Nephron progenitor cell (in vitro differentiated cells): ENCODE data around the gene ASPSCR1.
A peak's percentile ranks its signal among the peaks of the same experiment; 100 is the strongest.

ENCODE experiments used
- DNase-seq: peaks from one replicate; pipeline ENCODE4 v3.0.0; 2021
- H3K27ac Mint-ChIP-seq: 2 replicates; pipeline ENCODE4 v1.8.0; 2021; ENCODE audit warnings: mild to moderate bottlenecking, moderate library complexity, mixed read lengths
- H3K27me3 Mint-ChIP-seq: 2 replicates; pipeline ENCODE4 v1.8.0; 2021; ENCODE audit warnings: mild to moderate bottlenecking, low read depth, mixed read lengths; ENCODE audit not compliant: poor library complexity
- H3K36me3 Mint-ChIP-seq: 2 replicates; pipeline ENCODE4 v1.8.0; 2021; ENCODE audit warnings: low read depth, mixed read lengths
- H3K4me1 Mint-ChIP-seq: 2 replicates; pipeline ENCODE4 v1.8.0; 2021; ENCODE audit warnings: mixed read lengths
- H3K4me3 Mint-ChIP-seq: 2 replicates; pipeline ENCODE4 v1.8.0; 2021; ENCODE audit warnings: mild to moderate bottlenecking, moderate library complexity, mixed read lengths
- H3K9me3 Mint-ChIP-seq: 2 replicates; pipeline ENCODE4 v1.8.0; 2021; ENCODE audit warnings: mild to moderate bottlenecking, moderate library complexity, mixed read lengths
- CTCF ChIP-seq: fragments of 200-600 bp; sonication (generic); IDR thresholded peaks from 2 replicates; pipeline ENCODE4 v1.5.0; 2021; ENCODE audit warnings: antibody characterized with exemption

Gene ASPSCR1

GRCh38 chr17:82055023-82055964 lies 77.9 kb downstream of the ASPSCR1 start:
- Mint-ChIP-seq H3K4me3 (peak overlapping the region; percentile 25), H3K27ac (no peak overlapping the region), H3K36me3 (no peaks in the 10 kb centered on the region), H3K9me3 (no peaks in the 10 kb centered on the region), H3K4me1 (peaks cover 18% of the 10 kb centered on the region), H3K27me3 (no peaks in the 10 kb centered on the region)
- no peak for DNase-seq
- TF ChIP-seq CTCF, result no peak

GRCh38 chr17:82055965-82056728 lies 78.7 kb downstream of the ASPSCR1 start:
- DNase-seq, result no peak
- no peak for TF ChIP-seq CTCF
- no peak overlapping the region for H3K4me3 Mint-ChIP-seq
- no peak overlapping the region for H3K27ac Mint-ChIP-seq
- no peaks in the 10 kb centered on the region for H3K9me3 Mint-ChIP-seq
- no peaks in the 10 kb centered on the region for H3K36me3 Mint-ChIP-seq
- H3K4me1 Mint-ChIP-seq, result peaks cover 12% of the 10 kb centered on the region
- H3K27me3 Mint-ChIP-seq, result no peaks in the 10 kb centered on the region

- no peak overlapping the region for H3K4me3 Mint-ChIP-seq
- H3K27me3 Mint-ChIP-seq, result no peaks in the 10 kb centered on the region
- peaks cover 12% of the 10 kb centered on the region for H3K4me1 Mint-ChIP-seq
- DNase-seq, result no peak
- no peak overlapping the region for H3K27ac Mint-ChIP-seq
- no peaks in the 10 kb centered on the region for H3K9me3 Mint-ChIP-seq
- TF ChIP-seq CTCF, result no peak
- no peaks in the 10 kb centered on the region for H3K36me3 Mint-ChIP-seq
Observed at GRCh38 chr17:82056729-82057621, 79.5 kb downstream of the ASPSCR1 start.

DNA sequence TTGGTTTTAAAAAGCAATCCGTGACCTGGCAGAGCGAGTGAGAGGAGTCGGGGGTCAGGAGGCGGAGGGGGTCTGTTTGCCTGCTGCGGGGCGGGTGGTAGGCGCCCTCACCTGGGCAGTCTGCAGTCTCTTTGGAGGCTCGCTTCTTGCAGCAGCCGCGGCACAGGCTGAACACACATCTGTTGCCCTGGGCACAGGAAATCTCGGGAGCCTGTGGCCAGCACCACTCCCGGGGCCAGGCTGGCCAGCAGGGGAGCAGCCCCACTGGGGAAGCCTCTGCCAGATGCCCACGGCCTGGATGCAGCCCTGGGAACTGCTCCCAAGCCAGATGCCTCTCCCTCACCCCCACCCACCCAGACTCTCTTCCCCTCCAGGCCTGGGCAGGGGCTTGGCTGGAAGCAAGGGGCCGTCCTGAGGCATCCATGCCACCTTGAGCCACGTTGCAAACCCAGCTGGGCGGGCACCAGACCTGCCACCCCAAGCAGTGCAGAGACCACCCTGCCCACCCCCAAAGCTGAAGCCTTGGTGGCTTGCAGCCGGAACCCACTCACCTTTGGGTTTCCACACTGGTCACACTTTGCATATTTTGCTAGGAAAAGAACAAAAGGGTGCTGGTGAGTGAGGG lies 80.9 kb downstream of the ASPSCR1 start:
- Mint-ChIP-seq H3K4me3 (no peak overlapping the region), H3K4me1 (peaks cover 3% of the 10 kb centered on the region), H3K27ac (peak overlapping the region; percentile 36), H3K9me3 (no peaks in the 10 kb centered on the region), H3K27me3 (no peaks in the 10 kb centered on the region), H3K36me3 (no peaks in the 10 kb centered on the region)
- no peak for DNase-seq
- no peak for TF ChIP-seq CTCF

DNA sequence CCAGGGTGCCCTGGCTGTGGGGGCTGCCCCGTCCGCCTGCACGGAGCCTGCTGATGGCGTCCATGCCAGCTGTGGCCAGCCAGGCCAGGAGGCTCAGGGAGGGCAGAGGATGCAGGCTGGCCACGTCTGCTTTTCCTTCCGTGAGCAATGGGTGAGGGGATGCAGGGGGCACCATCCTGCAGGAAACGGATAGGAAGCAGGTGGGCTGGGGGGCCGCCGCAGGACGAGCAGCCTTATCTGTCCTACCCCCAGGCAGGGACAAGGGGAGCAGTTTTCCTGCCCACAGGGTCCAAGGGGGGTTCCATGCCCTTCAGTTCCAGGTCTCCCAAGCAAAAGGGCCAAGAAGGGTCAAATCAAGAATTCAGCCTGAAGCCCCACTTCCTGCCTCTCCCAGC lies 81.4 kb downstream of the ASPSCR1 start:
- Mint-ChIP-seq H3K4me1 (no peaks in the 10 kb centered on the region), H3K27ac (peak overlapping the region; percentile 36), H3K27me3 (no peaks in the 10 kb centered on the region), H3K36me3 (no peaks in the 10 kb centered on the region), H3K9me3 (no peaks in the 10 kb centered on the region), H3K4me3 (no peak overlapping the region)
- no peak for DNase-seq
- TF ChIP-seq CTCF, result no peak
